ENCODE data around the gene MYO16.

Gene MYO16

DNA sequence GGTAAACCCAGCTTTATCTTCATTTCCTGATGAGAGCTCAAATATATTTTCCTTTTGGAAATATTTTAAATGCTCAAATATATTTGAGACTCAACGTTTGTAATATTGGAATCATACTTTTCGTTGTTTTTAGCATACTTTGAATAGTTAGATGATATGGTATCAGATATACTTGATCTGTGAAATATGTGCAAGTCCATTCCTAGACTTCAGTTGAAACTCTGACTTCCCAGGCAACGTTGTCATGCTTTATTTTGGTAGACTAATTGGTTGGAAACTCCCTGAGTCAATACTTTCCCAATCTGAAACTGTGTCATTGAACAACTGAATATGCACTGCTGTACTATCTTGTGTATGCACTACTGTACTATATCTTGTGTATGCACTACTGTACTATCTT lies 378.5 kb downstream of the MYO16 start:
- Histone ChIP-seq H3K4me2 (ENCODE audit: low read depth, low read length, poor library complexity, severe bottlenecking) (no peak overlapping the region), H3K4me3 (ENCODE audit: low read length, poor library complexity, severe bottlenecking) (no peak overlapping the region), H4K20me1 (ENCODE audit: insufficient read depth, low read length, poor library complexity, severe bottlenecking) (no peaks in the 10 kb centered on the region), H2AFZ (ENCODE audit: low read length) (no peak overlapping the region), H3F3A (ENCODE audit: low read depth) (no peaks in the 10 kb centered on the region), H3K27me3 (ENCODE audit: insufficient read depth, low read length, poor library complexity, severe bottlenecking) (no peaks in the 10 kb centered on the region), H3K9ac (ENCODE audit: low read depth, low read length, poor library complexity, severe bottlenecking) (no peak overlapping the region), H3K9me2 (replicated peaks; ENCODE audit: low read depth, low read length) (no peaks in the 10 kb centered on the region), H3K9me3 (ENCODE audit: insufficient read depth, low read depth, low read length) (no peaks in the 10 kb centered on the region), H3K79me2 (ENCODE audit: insufficient read depth, low read length) (no peaks in the 10 kb centered on the region), H3K4me1 (ENCODE audit: insufficient read depth, low read length, poor library complexity, severe bottlenecking) (no peaks in the 10 kb centered on the region), H3K36me3 (ENCODE audit: insufficient read depth, low read length) (no peaks in the 10 kb centered on the region)
- TF ChIP-seq EZH2phosphoT487 (IDR thresholded peaks at IDR 0.05; ENCODE audit: borderline replicate concordance) = no peak
- TF ChIP-seq, protein P1, sequence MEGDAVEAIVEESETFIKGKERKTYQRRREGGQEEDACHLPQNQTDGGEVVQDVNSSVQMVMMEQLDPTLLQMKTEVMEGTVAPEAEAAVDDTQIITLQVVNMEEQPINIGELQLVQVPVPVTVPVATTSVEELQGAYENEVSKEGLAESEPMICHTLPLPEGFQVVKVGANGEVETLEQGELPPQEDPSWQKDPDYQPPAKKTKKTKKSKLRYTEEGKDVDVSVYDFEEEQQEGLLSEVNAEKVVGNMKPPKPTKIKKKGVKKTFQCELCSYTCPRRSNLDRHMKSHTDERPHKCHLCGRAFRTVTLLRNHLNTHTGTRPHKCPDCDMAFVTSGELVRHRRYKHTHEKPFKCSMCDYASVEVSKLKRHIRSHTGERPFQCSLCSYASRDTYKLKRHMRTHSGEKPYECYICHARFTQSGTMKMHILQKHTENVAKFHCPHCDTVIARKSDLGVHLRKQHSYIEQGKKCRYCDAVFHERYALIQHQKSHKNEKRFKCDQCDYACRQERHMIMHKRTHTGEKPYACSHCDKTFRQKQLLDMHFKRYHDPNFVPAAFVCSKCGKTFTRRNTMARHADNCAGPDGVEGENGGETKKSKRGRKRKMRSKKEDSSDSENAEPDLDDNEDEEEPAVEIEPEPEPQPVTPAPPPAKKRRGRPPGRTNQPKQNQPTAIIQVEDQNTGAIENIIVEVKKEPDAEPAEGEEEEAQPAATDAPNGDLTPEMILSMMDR (conservative IDR thresholded peaks at IDR 0.05; ENCODE audit: low read length) = no peak

DNA sequence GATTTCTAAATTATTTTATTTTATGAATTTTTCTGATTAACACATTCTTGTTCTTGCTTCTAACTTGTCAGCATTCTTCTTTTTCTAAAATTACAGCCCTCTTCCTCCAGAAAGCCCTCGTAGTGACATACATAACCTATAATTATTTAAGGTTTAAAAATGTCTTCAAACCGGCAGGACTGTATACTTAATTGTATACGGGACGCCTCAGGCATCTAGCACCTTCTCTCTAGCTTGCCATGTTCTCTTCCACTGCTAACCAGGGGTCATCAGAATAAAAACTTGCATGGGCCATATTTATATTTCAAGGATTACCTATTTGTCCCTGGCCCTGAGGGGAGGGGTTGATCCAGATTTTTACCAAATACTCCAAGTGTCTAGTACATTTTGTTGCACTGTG lies 380.3 kb downstream of the MYO16 start:
- Histone ChIP-seq H3K27me3 (ENCODE audit: insufficient read depth, low read length, poor library complexity, severe bottlenecking) (no peaks in the 10 kb centered on the region), H3K9me2 (replicated peaks; ENCODE audit: low read depth, low read length) (no peaks in the 10 kb centered on the region), H3K9ac (ENCODE audit: low read depth, low read length, poor library complexity, severe bottlenecking) (no peak overlapping the region), H3K4me3 (ENCODE audit: low read length, poor library complexity, severe bottlenecking) (no peak overlapping the region), H4K20me1 (ENCODE audit: insufficient read depth, low read length, poor library complexity, severe bottlenecking) (no peaks in the 10 kb centered on the region), H3F3A (ENCODE audit: low read depth) (no peaks in the 10 kb centered on the region), H3K4me2 (ENCODE audit: low read depth, low read length, poor library complexity, severe bottlenecking) (no peak overlapping the region), H3K4me1 (ENCODE audit: insufficient read depth, low read length, poor library complexity, severe bottlenecking) (no peaks in the 10 kb centered on the region), H3K79me2 (ENCODE audit: insufficient read depth, low read length) (no peaks in the 10 kb centered on the region), H3K9me3 (ENCODE audit: insufficient read depth, low read depth, low read length) (no peaks in the 10 kb centered on the region), H3K36me3 (ENCODE audit: insufficient read depth, low read length) (no peaks in the 10 kb centered on the region), H2AFZ (ENCODE audit: low read length) (no peak overlapping the region)
- TF ChIP-seq EZH2phosphoT487 (IDR thresholded peaks at IDR 0.05; ENCODE audit: borderline replicate concordance) = no peak
- TF ChIP-seq, protein P1 (conservative IDR thresholded peaks at IDR 0.05; ENCODE audit: low read length) = no peak

DNA sequence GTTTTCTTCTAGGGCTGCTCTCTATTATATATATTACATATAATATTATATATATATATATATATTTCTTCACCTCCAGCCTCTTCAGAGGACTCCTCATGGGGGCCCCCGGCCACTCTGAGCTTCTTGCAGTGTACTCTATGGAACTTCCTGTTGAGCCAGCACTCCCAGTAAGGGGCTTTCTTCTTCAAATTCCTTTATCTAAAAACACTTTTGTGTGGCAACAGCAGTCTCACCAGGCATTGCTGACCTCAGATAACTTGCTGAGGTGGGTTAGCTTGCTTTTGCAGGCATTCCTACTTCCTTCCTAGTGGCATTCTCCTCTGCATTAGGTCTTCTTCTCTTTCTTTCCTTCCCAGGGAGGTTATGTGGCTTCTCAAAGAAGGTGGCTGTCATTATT lies 381.5 kb downstream of the MYO16 start:
- Histone ChIP-seq H3K4me1 (ENCODE audit: insufficient read depth, low read length, poor library complexity, severe bottlenecking) (no peaks in the 10 kb centered on the region), H3F3A (ENCODE audit: low read depth) (no peaks in the 10 kb centered on the region), H3K79me2 (ENCODE audit: insufficient read depth, low read length) (no peaks in the 10 kb centered on the region), H3K9ac (ENCODE audit: low read depth, low read length, poor library complexity, severe bottlenecking) (no peak overlapping the region), H3K27me3 (ENCODE audit: insufficient read depth, low read length, poor library complexity, severe bottlenecking) (no peaks in the 10 kb centered on the region), H3K4me3 (ENCODE audit: low read length, poor library complexity, severe bottlenecking) (no peak overlapping the region), H4K20me1 (ENCODE audit: insufficient read depth, low read length, poor library complexity, severe bottlenecking) (no peaks in the 10 kb centered on the region), H2AFZ (ENCODE audit: low read length) (no peak overlapping the region), H3K4me2 (ENCODE audit: low read depth, low read length, poor library complexity, severe bottlenecking) (no peak overlapping the region), H3K36me3 (ENCODE audit: insufficient read depth, low read length) (no peaks in the 10 kb centered on the region), H3K9me3 (ENCODE audit: insufficient read depth, low read depth, low read length) (no peaks in the 10 kb centered on the region), H3K9me2 (replicated peaks; ENCODE audit: low read depth, low read length) (no peaks in the 10 kb centered on the region)
- TF ChIP-seq EZH2phosphoT487 (IDR thresholded peaks at IDR 0.05; ENCODE audit: borderline replicate concordance) = no peak
- TF ChIP-seq, protein P1 (conservative IDR thresholded peaks at IDR 0.05; ENCODE audit: low read length) = no peak
